ENCODE results near the gene MGST2. TPM values are rescaled to one million over a fixed set of nuclear protein-coding genes. Genes with fewer than 3 reads are reported as not detected.

MGST2 gene
- total RNA-seq, 2 donors from 2014 or later: 23.4 to 44.1 TPM

DNA sequence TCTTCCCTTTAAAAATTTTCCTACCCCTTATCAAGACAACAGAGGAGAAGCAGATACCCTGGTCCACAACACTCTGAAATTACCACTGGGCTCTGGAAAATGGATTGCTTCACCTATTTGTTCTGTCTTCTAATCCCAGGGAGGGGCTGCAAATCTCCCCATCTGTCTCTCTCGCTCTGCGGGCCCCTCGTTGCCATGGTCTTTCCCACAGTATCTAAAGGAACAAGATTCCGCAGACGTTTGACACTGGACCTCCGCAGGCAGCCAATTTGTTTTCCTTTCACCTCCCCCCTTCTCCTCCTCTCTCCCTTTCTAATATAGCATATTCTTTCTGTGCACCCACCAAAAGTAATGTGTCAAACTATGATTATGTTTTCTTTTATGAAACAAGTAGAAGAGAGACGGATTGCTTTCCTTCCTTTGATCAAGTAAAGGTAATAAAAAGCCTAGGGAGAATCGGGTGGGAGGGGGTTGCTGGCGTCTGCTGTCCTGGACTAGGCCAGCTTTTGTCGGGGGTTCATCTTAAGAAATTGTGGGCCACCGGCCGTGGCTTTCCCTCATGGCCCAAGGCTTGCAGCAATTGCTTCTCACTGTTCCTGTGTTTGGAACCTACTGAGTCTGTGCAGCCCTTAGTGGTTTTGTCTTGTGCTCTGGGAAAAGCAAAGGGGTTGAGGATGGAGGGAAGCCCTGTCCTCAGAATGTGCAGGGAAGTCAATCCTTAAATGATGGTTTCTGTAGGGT, 81.0 kb downstream of the MGST2 start:
- ATAC-seq (no peak), DNase-seq (no peak)
- no peaks in the 10 kb centered on the region for H3K9me3 ChIP-seq
- H3K27me3 ChIP-seq: no peaks in the 10 kb centered on the region
- TF ChIP-seq POLR2A (IDR thresholded peaks at IDR 0.05): no peak
- TF ChIP-seq, protein P1, sequence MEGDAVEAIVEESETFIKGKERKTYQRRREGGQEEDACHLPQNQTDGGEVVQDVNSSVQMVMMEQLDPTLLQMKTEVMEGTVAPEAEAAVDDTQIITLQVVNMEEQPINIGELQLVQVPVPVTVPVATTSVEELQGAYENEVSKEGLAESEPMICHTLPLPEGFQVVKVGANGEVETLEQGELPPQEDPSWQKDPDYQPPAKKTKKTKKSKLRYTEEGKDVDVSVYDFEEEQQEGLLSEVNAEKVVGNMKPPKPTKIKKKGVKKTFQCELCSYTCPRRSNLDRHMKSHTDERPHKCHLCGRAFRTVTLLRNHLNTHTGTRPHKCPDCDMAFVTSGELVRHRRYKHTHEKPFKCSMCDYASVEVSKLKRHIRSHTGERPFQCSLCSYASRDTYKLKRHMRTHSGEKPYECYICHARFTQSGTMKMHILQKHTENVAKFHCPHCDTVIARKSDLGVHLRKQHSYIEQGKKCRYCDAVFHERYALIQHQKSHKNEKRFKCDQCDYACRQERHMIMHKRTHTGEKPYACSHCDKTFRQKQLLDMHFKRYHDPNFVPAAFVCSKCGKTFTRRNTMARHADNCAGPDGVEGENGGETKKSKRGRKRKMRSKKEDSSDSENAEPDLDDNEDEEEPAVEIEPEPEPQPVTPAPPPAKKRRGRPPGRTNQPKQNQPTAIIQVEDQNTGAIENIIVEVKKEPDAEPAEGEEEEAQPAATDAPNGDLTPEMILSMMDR (IDR thresholded peaks at IDR 0.05): no peak
- H3K27ac ChIP-seq: no peak overlapping the region
- no peak overlapping the region for H3K4me3 ChIP-seq
- intact Hi-C loops (cut with DNase I): no loop called here
- no peaks in the 10 kb centered on the region for H3K36me3 ChIP-seq (replicated peaks in 1 of 2; ENCODE audit: insufficient read depth in 1 of 2, low read depth in 2 of 2)
- 84 to 89% methylated on average over 12 of the region's 12 CpGs for WGBS, 2 donors
- H3K4me1 ChIP-seq: no peaks in the 10 kb centered on the region

DNA sequence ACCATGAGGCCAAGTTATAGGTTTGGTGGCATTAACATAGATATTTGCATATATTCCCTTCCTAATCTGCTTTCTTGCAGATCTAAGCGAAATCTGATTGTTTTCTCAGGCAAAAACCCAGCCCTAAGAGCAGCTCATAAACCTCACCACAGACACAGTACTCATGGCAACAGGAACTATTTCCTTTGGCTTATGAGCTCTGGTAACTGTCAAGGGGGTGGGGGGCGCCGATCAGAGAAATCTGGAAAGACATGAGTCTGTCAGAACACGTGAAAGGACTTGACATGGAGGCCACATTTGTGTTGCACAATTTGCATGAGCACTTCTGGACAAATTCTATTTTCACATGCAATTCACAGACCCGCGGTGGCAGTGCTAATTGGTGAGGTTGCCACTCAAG, 83.7 kb downstream of the MGST2 start:
- no peak for ATAC-seq
- WGBS, 2 donors: 82 to 89% methylated on average over 6 of the region's 6 CpGs
- TF ChIP-seq, protein P1 (IDR thresholded peaks at IDR 0.05): no peak
- no peak for TF ChIP-seq POLR2A (IDR thresholded peaks at IDR 0.05)
- H3K36me3 ChIP-seq (replicated peaks in 1 of 2; ENCODE audit: insufficient read depth in 1 of 2, low read depth in 2 of 2): no peaks in the 10 kb centered on the region
- H3K4me3 ChIP-seq: no peak overlapping the region
- no peaks in the 10 kb centered on the region for H3K4me1 ChIP-seq
- intact Hi-C loops (cut with DNase I): no loop called here
- no peak for DNase-seq
- no peak overlapping the region for H3K27ac ChIP-seq
- H3K27me3 ChIP-seq: no peaks in the 10 kb centered on the region
- no peaks in the 10 kb centered on the region for H3K9me3 ChIP-seq

DNA sequence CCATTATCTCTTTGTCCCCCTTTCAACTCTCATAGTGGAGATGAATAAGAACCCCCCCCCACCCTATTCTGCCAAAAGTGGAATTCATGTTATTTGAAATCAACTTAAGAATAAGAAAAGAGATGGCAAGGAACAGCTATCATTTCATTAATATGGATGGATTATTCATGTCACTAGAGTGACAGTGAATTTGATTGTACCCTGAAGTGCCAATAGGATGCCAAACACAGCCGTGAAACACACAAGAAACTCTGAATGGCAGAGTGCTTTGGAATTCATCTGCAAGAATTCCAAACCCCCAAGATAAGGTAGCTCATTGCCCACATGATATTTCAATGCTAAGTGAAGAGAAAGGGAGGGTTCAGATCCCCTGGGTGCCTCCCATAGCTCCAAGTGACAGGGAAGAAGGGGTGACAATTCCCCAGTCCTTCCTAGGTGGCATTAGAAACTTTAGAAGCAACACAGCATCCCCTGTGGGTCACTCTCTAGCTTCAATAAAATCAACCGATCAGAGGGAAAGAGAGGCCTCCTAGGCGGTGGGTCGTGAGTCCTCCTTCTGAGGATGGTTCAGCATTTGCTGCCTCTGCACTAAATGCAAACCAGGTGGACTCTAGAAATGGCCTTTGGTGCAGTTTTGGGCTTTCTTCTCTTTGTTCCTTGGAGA, 84.3 kb downstream of the MGST2 start:
- no peaks in the 10 kb centered on the region for H3K9me3 ChIP-seq
- no peak overlapping the region for H3K27ac ChIP-seq
- ATAC-seq (no peak), DNase-seq (no peak)
- no peak overlapping the region for H3K4me3 ChIP-seq
- H3K4me1 ChIP-seq: no peaks in the 10 kb centered on the region
- no peaks in the 10 kb centered on the region for H3K36me3 ChIP-seq (replicated peaks in 1 of 2; ENCODE audit: insufficient read depth in 1 of 2, low read depth in 2 of 2)
- no peaks in the 10 kb centered on the region for H3K27me3 ChIP-seq
- 91 to 94% methylated on average over 4 of the region's 4 CpGs for WGBS, 2 donors
- TF ChIP-seq, protein P1 (IDR thresholded peaks at IDR 0.05): no peak
- no peak for TF ChIP-seq POLR2A (IDR thresholded peaks at IDR 0.05)
- intact Hi-C loops (cut with DNase I): no loop called here

DNA sequence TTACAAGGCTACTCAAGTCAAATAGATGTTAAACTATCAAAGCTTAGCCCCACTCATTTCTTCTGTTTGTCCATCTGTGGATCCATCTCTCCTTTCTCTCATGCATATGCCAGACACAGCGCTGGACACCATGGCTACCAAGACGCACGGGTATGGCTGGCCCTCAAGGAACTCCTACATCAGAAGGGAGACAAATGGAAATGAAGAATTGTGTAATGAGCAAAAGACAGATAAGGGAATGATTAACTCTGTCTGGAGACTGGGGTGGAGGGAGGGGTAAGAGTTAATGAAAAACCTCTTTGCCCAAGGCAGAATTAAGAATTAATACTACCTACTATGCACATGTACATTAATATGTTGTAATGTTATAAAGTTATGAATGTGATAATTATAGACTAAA, 88.1 kb downstream of the MGST2 start:
- no peaks in the 10 kb centered on the region for H3K36me3 ChIP-seq (replicated peaks in 1 of 2; ENCODE audit: insufficient read depth in 1 of 2, low read depth in 2 of 2)
- DNase-seq (no peak), ATAC-seq (no peak)
- H3K9me3 ChIP-seq: no peaks in the 10 kb centered on the region
- H3K4me1 ChIP-seq: peaks cover 7% of the 10 kb centered on the region
- intact Hi-C loops (cut with DNase I): no loop called here
- TF ChIP-seq, protein P1 (IDR thresholded peaks at IDR 0.05): no peak
- no peak for TF ChIP-seq POLR2A (IDR thresholded peaks at IDR 0.05)
- H3K27ac ChIP-seq: no peak overlapping the region
- no peaks in the 10 kb centered on the region for H3K27me3 ChIP-seq
- H3K4me3 ChIP-seq: no peak overlapping the region
- 77 to 78% methylated on average over 3 of the region's 3 CpGs for WGBS, 2 donors

Other genes starting within 250 kb of the MGST2 start
- gene RAB33B, start 211.7 kb upstream of the MGST2 start, total RNA-seq: 10 to 100 TPM in 1 of 2 donors, 1 to 10 TPM in 1; 4.0 to 10.1 TPM
- gene SETD7, start 109.6 kb upstream of the MGST2 start, total RNA-seq: 10 to 100 TPM; 21.8 to 34.8 TPM

Measured in body of pancreas (tissue), 4 donors.